Neutrophil (primary cell): ENCODE results near the gene SEMA3C.

ENCODE experiments used
- H3K27ac ChIP-seq: fragments of 200-600 bp; sonication (generic); 2 replicates; pipeline ENCODE4 v1.5.1; 2016; ENCODE audit warnings: mild to moderate bottlenecking, moderate library complexity
- H3K27me3 ChIP-seq: fragments of 200-600 bp; sonication (generic); 2 replicates; pipeline ENCODE4 v1.6.0; 2016; ENCODE audit warnings: mild to moderate bottlenecking
- H3K36me3 ChIP-seq: fragments of 200-600 bp; sonication (generic); 2 replicates; pipeline ENCODE4 v1.5.1; 2017
- H3K4me1 ChIP-seq, 2 experiments: fragments of 200-600 bp in 1 of 2; sonication (generic) in 1 of 2; 1 replicate in 1 of 2; 2 replicates in 1 of 2; pipeline versions ENCODE4 v1.5.1 to v1.6.1; 2013 to 2016; ENCODE audit warnings: low read depth in 1 of 2, low read length in 1 of 2, mild to moderate bottlenecking in 1 of 2, moderate library complexity in 1 of 2; ENCODE audit not compliant: control insufficient read depth in 1 of 2, insufficient read depth in 1 of 2
- H3K4me3 ChIP-seq, 2 experiments: fragments of 200-600 bp in 1 of 2; sonication (generic) in 1 of 2; 1 replicate in 1 of 2; 2 replicates in 1 of 2; pipeline ENCODE4 v1.5.1; 2013 to 2016; ENCODE audit warnings: low read depth in 1 of 2, low read length in 1 of 2, mild to moderate bottlenecking in 1 of 2, moderate library complexity in 1 of 2
- H3K9me3 ChIP-seq: fragments of 200-600 bp; sonication (generic); 2 replicates; pipeline ENCODE4 v1.5.1; 2016
- CTCF ChIP-seq: fragments of 200-600 bp; sonication (generic); IDR thresholded peaks from 2 replicates; pipeline ENCODE4 v1.5.1; 2016; ENCODE audit warnings: antibody characterized with exemption

The SEMA3C gene

GRCh38 chr7:80819503-80819902, 99.3 kb downstream of the SEMA3C start:
- H3K4me1 ChIP-seq, result peaks cover 0 to 3% of the 10 kb centered on the region in 2 experiments
- no peak overlapping the region for H3K27ac ChIP-seq
- H3K36me3 ChIP-seq, result no peaks in the 10 kb centered on the region
- no peaks in the 10 kb centered on the region for H3K27me3 ChIP-seq
- no peak for TF ChIP-seq CTCF
- H3K9me3 ChIP-seq, result no peaks in the 10 kb centered on the region
- H3K4me3 ChIP-seq, result no peak overlapping the region

- TF ChIP-seq CTCF, result no peak
- no peaks in the 10 kb centered on the region for H3K27me3 ChIP-seq
- H3K27ac ChIP-seq, result no peak overlapping the region
- no peaks in the 10 kb centered on the region for H3K36me3 ChIP-seq
- H3K9me3 ChIP-seq, result no peaks in the 10 kb centered on the region
- H3K4me3 ChIP-seq, result no peak overlapping the region
- H3K4me1 ChIP-seq, result peaks cover 0 to 3% of the 10 kb centered on the region in 2 experiments
Observed at GRCh38 chr7:80818181-80818580, 100.7 kb downstream of the SEMA3C start.

- Histone ChIP-seq H3K4me1 (peaks cover 0 to 3% of the 10 kb centered on the region in 2 experiments), H3K27me3 (no peaks in the 10 kb centered on the region), H3K27ac (no peak overlapping the region), H3K4me3 (no peak overlapping the region), H3K9me3 (no peaks in the 10 kb centered on the region), H3K36me3 (no peaks in the 10 kb centered on the region)
- TF ChIP-seq CTCF, result no peak
Observed at GRCh38 chr7:80816806-80817205, 102.0 kb downstream of the SEMA3C start.

GRCh38 chr7:80815733-80816132, 103.1 kb downstream of the SEMA3C start:
- H3K36me3 ChIP-seq, result no peaks in the 10 kb centered on the region

GRCh38 chr7:80809545-80809944, 109.3 kb downstream of the SEMA3C start:
- H3K4me1 ChIP-seq, result no peaks in the 10 kb centered on the region
- H3K27me3 ChIP-seq, result no peaks in the 10 kb centered on the region
- H3K36me3 ChIP-seq, result no peaks in the 10 kb centered on the region
- TF ChIP-seq CTCF, result no peak
- H3K4me3 ChIP-seq, result no peak overlapping the region
- no peaks in the 10 kb centered on the region for H3K9me3 ChIP-seq
- no peak overlapping the region for H3K27ac ChIP-seq

More at GRCh38 chr7:80815733-80816132, 103.1 kb downstream of the SEMA3C start:
- H3K27me3 ChIP-seq, result no peaks in the 10 kb centered on the region
- no peak for TF ChIP-seq CTCF
- H3K9me3 ChIP-seq, result no peaks in the 10 kb centered on the region
- H3K27ac ChIP-seq, result no peak overlapping the region
- H3K4me3 ChIP-seq, result no peak overlapping the region
- peaks cover 0 to 3% of the 10 kb centered on the region in 2 experiments for H3K4me1 ChIP-seq
